Activated T-cell treated with anti-CD3 and anti-CD28 coated beads, Interleukin-2, amount 50 U/mL, for 72 hours (primary cell): ENCODE results near the gene CRY2. TPM values are rescaled to one million over a fixed set of nuclear protein-coding genes. Genes with fewer than 3 reads are reported as not detected.
"Not testable (repeated sequence)": the region's sequence is repeated elsewhere in the genome, so short reads cannot be mapped to it uniquely, and the experiment has no call there.

Experiments used
- ATAC-seq, 2 donors: fragments of 150-1000 bp; cut with Tn5 transposase; replicated peaks in 1 of 2; 2 replicates each; pipeline ENCODE4 v1.10.0; 2021; ENCODE audit warnings: moderate library complexity in 2 of 2, mild to moderate bottlenecking in 1 of 2
- DNase-seq, 2 donors: peaks; one replicate each; pipeline ENCODE4 v3.0.0; 2021 to 2022; ENCODE audit warnings: mixed read lengths in 1 of 2
- H3K27ac Mint-ChIP-seq: one replicate; pipeline ENCODE4 v1.8.0; 2022; ENCODE audit warnings: mild to moderate bottlenecking, moderate library complexity, mixed read lengths
- H3K27me3 Mint-ChIP-seq: one replicate; pipeline ENCODE4 v1.8.0; 2022; ENCODE audit warnings: low read depth, mixed read lengths
- H3K36me3 Mint-ChIP-seq, 2 donors: one replicate each; pipeline ENCODE4 v1.8.0; 2022; ENCODE audit warnings: mixed read lengths in 2 of 2, mild to moderate bottlenecking in 1 of 2; ENCODE audit not compliant: insufficient read depth in 2 of 2
- H3K4me1 Mint-ChIP-seq: one replicate; pipeline ENCODE4 v1.8.0; 2022; ENCODE audit warnings: low read depth, mixed read lengths
- H3K4me3 Mint-ChIP-seq, 2 donors: one replicate each; pipeline ENCODE4 v1.8.0; 2022; ENCODE audit warnings: mild to moderate bottlenecking in 2 of 2, mixed read lengths in 2 of 2, moderate library complexity in 2 of 2
- H3K9me3 Mint-ChIP-seq, 2 donors: one replicate each; pipeline ENCODE4 v1.8.0; 2022; ENCODE audit warnings: mixed read lengths in 2 of 2
- total RNA-seq, 2 donors: library from RNA; stranded (reverse); gene quantifications; one replicate each; pipeline ENCODE4 v1.2.3, GENCODE V29; 2022

The CRY2 gene
- total RNA-seq, 2 donors from 2014 or later, result 20.2 to 23.8 TPM

- Mint-ChIP-seq H3K4me1 (peaks cover 39% of the 10 kb centered on the region), H3K27ac (no peak overlapping the region), H3K36me3 (peaks cover 1 to 2% of the 10 kb centered on the region in 2 donors), H3K4me3 (peak overlapping the region; percentile 90 to 95), H3K9me3 (no peaks in the 10 kb centered on the region), H3K27me3 (no peaks in the 10 kb centered on the region)
- DNase-seq (no peak), ATAC-seq (no peak)
Observed at GRCh38 chr11:45806937-45807791, 40.1 kb upstream of the CRY2 start.

- Mint-ChIP-seq H3K9me3 (no peaks in the 10 kb centered on the region), H3K36me3 (peaks cover 1 to 2% of the 10 kb centered on the region in 2 donors), H3K4me1 (peaks cover 39% of the 10 kb centered on the region), H3K27me3 (no peaks in the 10 kb centered on the region), H3K27ac (no peak overlapping the region), H3K4me3 (peak overlapping the region; percentile 90 to 95)
- no peak for DNase-seq
- no peak for ATAC-seq
Observed at GRCh38 chr11:45807792-45808238, 39.5 kb upstream of the CRY2 start.

- H3K4me1 Mint-ChIP-seq, result peaks cover 39% of the 10 kb centered on the region
Observed at GRCh38 chr11:45808427-45808826, 38.8 kb upstream of the CRY2 start.

GRCh38 chr11:45809456-45810395 is 37.5 kb upstream of the CRY2 start:
- no peaks in the 10 kb centered on the region for H3K27me3 Mint-ChIP-seq
- DNase-seq (no peak), ATAC-seq (no peak)
- H3K27ac Mint-ChIP-seq, result peak overlapping the region; percentile 52
- no peak overlapping the region for H3K4me3 Mint-ChIP-seq
- H3K9me3 Mint-ChIP-seq, result no peaks in the 10 kb centered on the region
- H3K36me3 Mint-ChIP-seq, result peaks cover 0 to 1% of the 10 kb centered on the region in 2 donors
- H3K4me1 Mint-ChIP-seq, result peaks cover 39% of the 10 kb centered on the region

More at GRCh38 chr11:45808427-45808826, 38.8 kb upstream of the CRY2 start:
- H3K27me3 Mint-ChIP-seq, H3K36me3 Mint-ChIP-seq, H3K9me3 Mint-ChIP-seq, ATAC-seq, H3K4me3 Mint-ChIP-seq, DNase-seq: not testable (repeated sequence)
- peak overlapping the region; percentile 10 for H3K27ac Mint-ChIP-seq

- H3K27ac Mint-ChIP-seq, result no peak overlapping the region
- H3K4me1 Mint-ChIP-seq, result peaks cover 38% of the 10 kb centered on the region
- no peak overlapping the region for H3K4me3 Mint-ChIP-seq
- no peak for ATAC-seq
- peaks cover 0 to 1% of the 10 kb centered on the region in 2 donors for H3K36me3 Mint-ChIP-seq
- DNase-seq, result no peak
- no peaks in the 10 kb centered on the region for H3K27me3 Mint-ChIP-seq
- H3K9me3 Mint-ChIP-seq, result no peaks in the 10 kb centered on the region
Observed at GRCh38 chr11:45810431-45811108, 36.7 kb upstream of the CRY2 start.

GRCh38 chr11:45811109-45811435 is 36.2 kb upstream of the CRY2 start:
- Mint-ChIP-seq H3K36me3 (peaks cover 0 to 1% of the 10 kb centered on the region in 2 donors), H3K27me3 (no peaks in the 10 kb centered on the region), H3K27ac (no peak overlapping the region), H3K9me3 (no peaks in the 10 kb centered on the region), H3K4me3 (no peak overlapping the region), H3K4me1 (peaks cover 33% of the 10 kb centered on the region)
- DNase-seq, result no peak
- ATAC-seq, result no peak

GRCh38 chr11:45811571-45812290 is 35.5 kb upstream of the CRY2 start:
- Mint-ChIP-seq H3K27me3 (no peaks in the 10 kb centered on the region), H3K4me1 (peaks cover 26% of the 10 kb centered on the region), H3K36me3 (no peaks in the 10 kb centered on the region), H3K4me3 (no peak overlapping the region), H3K9me3 (no peaks in the 10 kb centered on the region), H3K27ac (no peak overlapping the region)
- ATAC-seq (no peak), DNase-seq (no peak)

- Mint-ChIP-seq H3K4me3 (no peak overlapping the region), H3K36me3 (no peaks in the 10 kb centered on the region), H3K9me3 (no peaks in the 10 kb centered on the region), H3K27ac (no peak overlapping the region), H3K4me1 (peaks cover 15% of the 10 kb centered on the region), H3K27me3 (no peaks in the 10 kb centered on the region)
- no peak for ATAC-seq
- no peak for DNase-seq
Observed at GRCh38 chr11:45812581-45813548, 34.4 kb upstream of the CRY2 start.

GRCh38 chr11:45815747-45816146 is 31.5 kb upstream of the CRY2 start:
- ATAC-seq, result peak in 1 of 2 donors; percentile 40
- H3K27ac Mint-ChIP-seq, result no peak overlapping the region
- DNase-seq, result no peak
- no peaks in the 10 kb centered on the region for H3K9me3 Mint-ChIP-seq
- no peaks in the 10 kb centered on the region for H3K27me3 Mint-ChIP-seq
- no peaks in the 10 kb centered on the region for H3K4me1 Mint-ChIP-seq
- no peaks in the 10 kb centered on the region for H3K36me3 Mint-ChIP-seq
- H3K4me3 Mint-ChIP-seq, result no peak overlapping the region

- H3K36me3 Mint-ChIP-seq, result no peaks in the 10 kb centered on the region
- no peaks in the 10 kb centered on the region for H3K27me3 Mint-ChIP-seq
- peak in 1 of 2 donors; percentile 21 for ATAC-seq
- no peaks in the 10 kb centered on the region for H3K9me3 Mint-ChIP-seq
- H3K4me1 Mint-ChIP-seq, result no peaks in the 10 kb centered on the region
- no peak for DNase-seq
- no peak overlapping the region for H3K27ac Mint-ChIP-seq
- H3K4me3 Mint-ChIP-seq, result no peak overlapping the region
Observed at GRCh38 chr11:45816614-45817013, 30.7 kb upstream of the CRY2 start.

GRCh38 chr11:45817191-45817590 is 30.1 kb upstream of the CRY2 start:
- H3K36me3 Mint-ChIP-seq, result no peaks in the 10 kb centered on the region
- H3K27me3 Mint-ChIP-seq, result no peaks in the 10 kb centered on the region
- no peak overlapping the region for H3K4me3 Mint-ChIP-seq
- ATAC-seq (no peak), DNase-seq (no peak)
- H3K27ac Mint-ChIP-seq, result no peak overlapping the region
- H3K4me1 Mint-ChIP-seq, result no peaks in the 10 kb centered on the region
- H3K9me3 Mint-ChIP-seq, result no peaks in the 10 kb centered on the region
